Activated CD8-positive, alpha-beta memory T cell treated with anti-CD3 and anti-CD28 coated beads for 1 hour (primary cell): ENCODE results near the gene CEP170B.
"Not testable (repeated sequence)": the region's sequence is repeated elsewhere in the genome, so short reads cannot be mapped to it uniquely, and the experiment has no call there.

Experiments
- DNase-seq, 2 donors: peaks; one replicate each; pipeline ENCODE4 v3.0.0-alpha.2; 2020; ENCODE audit warnings: low read depth in 1 of 2; ENCODE audit errors: extremely low read depth in 1 of 2

Gene CEP170B

GRCh38 chr14:104877066-104877805 lies 12.2 kb downstream of the CEP170B start:
- DNase-seq: no peak

- DNase-seq: no peak
These were observed 12.9 kb downstream of the CEP170B start for GRCh38 chr14:104877806-104878550.

GRCh38 chr14:104878582-104878981 lies 13.5 kb downstream of the CEP170B start:
- DNase-seq: no peak

GRCh38 chr14:104879201-104879982 lies 14.3 kb downstream of the CEP170B start:
- DNase-seq: no peak

- DNase-seq: no peak
These were observed 15.0 kb downstream of the CEP170B start for GRCh38 chr14:104879983-104880565.

GRCh38 chr14:104880584-104881210 lies 15.6 kb downstream of the CEP170B start:
- no peak for DNase-seq

- no peak for DNase-seq
These were observed 16.4 kb downstream of the CEP170B start for GRCh38 chr14:104881369-104881979.

- no peak for DNase-seq
These were observed 17.4 kb downstream of the CEP170B start for GRCh38 chr14:104882325-104882973.

GRCh38 chr14:104882991-104883660 lies 18.1 kb downstream of the CEP170B start:
- no peak for DNase-seq

GRCh38 chr14:104883681-104884361 lies 18.8 kb downstream of the CEP170B start:
- DNase-seq: no peak

GRCh38 chr14:104884381-104884780 lies 19.3 kb downstream of the CEP170B start:
- DNase-seq: not testable (repeated sequence)

GRCh38 chr14:104885031-104885972 lies 20.2 kb downstream of the CEP170B start:
- no peak for DNase-seq

GRCh38 chr14:104885973-104886689 lies 21.1 kb downstream of the CEP170B start:
- DNase-seq: no peak

- DNase-seq: no peak
These were observed 21.9 kb downstream of the CEP170B start for GRCh38 chr14:104886690-104887622.

GRCh38 chr14:104887623-104888488 lies 22.8 kb downstream of the CEP170B start:
- DNase-seq: no peak
